ENCODE measurements around the gene SVIL. TPM values are rescaled to one million over a fixed set of nuclear protein-coding genes. Genes with fewer than 3 reads are reported as not detected.

Gene SVIL
- total and polyA plus RNA-seq, 2 of the 13 experiments (the other 11 are each of a cell fraction or from before 2014, with no cell fraction given): 3.9 to 12.1 TPM

- TF ChIP-seq AHDC1 (CRISPR knock-in tag; IDR thresholded peaks at IDR 0.05; ENCODE audit: borderline replicate concordance): 0 out of 2 replicates have a peak, but pooled peaks have one; percentile 39
- 0 out of 2 replicates have a peak, but pooled peaks have one; percentile 9 for TF ChIP-seq ONECUT2 (CRISPR knock-in tag; IDR thresholded peaks at IDR 0.05)
- TF ChIP-seq RBFOX2 (IDR thresholded peaks at IDR 0.05; ENCODE audit: low read depth, low read length): no peak
- no peak for TF ChIP-seq EHMT2 (IDR thresholded peaks at IDR 0.05; ENCODE audit: borderline replicate concordance, low read depth, low read length)
- peak; percentile 62 for TF ChIP-seq TEAD3 (CRISPR knock-in tag; optimal IDR thresholded peaks at IDR 0.05; ENCODE audit: borderline replicate concordance)
- TF ChIP-seq ZNF33A (CRISPR knock-in tag; IDR thresholded peaks at IDR 0.05; ENCODE audit: borderline replicate concordance): no peak
- TF ChIP-seq ZBTB3 (CRISPR knock-in tag; IDR thresholded peaks at IDR 0.05; ENCODE audit: borderline replicate concordance, low read depth): no peak
- TF ChIP-seq ZC3H4 (CRISPR knock-in tag; IDR thresholded peaks at IDR 0.05; ENCODE audit: borderline replicate concordance): no peak
- TF ChIP-seq YEATS2 (CRISPR knock-in tag; IDR thresholded peaks at IDR 0.05; ENCODE audit: borderline replicate concordance): no peak
- 0 out of 2 replicates have a peak, but pooled peaks have one; percentile 61 for TF ChIP-seq ZNF383 (CRISPR knock-in tag; IDR thresholded peaks at IDR 0.05; ENCODE audit: borderline replicate concordance)
- TF ChIP-seq ZNF670 (CRISPR knock-in tag; IDR thresholded peaks at IDR 0.05; ENCODE audit: borderline replicate concordance): no peak
- TF ChIP-seq ZNF138 (CRISPR knock-in tag; IDR thresholded peaks at IDR 0.05; ENCODE audit: low read depth): no peak
- no peak for TF ChIP-seq ZNF281 (CRISPR knock-in tag; IDR thresholded peaks at IDR 0.05; ENCODE audit: borderline replicate concordance)
- TF ChIP-seq GFI1 (CRISPR knock-in tag; IDR thresholded peaks at IDR 0.05; ENCODE audit: borderline replicate concordance): 0 out of 2 replicates have a peak, but pooled peaks have one; percentile 36
- peak; percentile 32; the same call in 1 of the 2 replicates for TF ChIP-seq ZGPAT (CRISPR knock-in tag; IDR thresholded peaks at IDR 0.05)
- peak; percentile 77; the same call in 1 of the 2 replicates for TF ChIP-seq ZSCAN29 (CRISPR knock-in tag; conservative IDR thresholded peaks at IDR 0.05)
These were observed 16.2 kb downstream of the SVIL start (continued) for GRCh38 chr10:29618341-29619171.
